ENCODE data around the gene KRT27. TPM values are rescaled to one million over a fixed set of nuclear protein-coding genes. Genes with fewer than 3 reads are reported as not detected.

Gene KRT27
- total RNA-seq, 1 donor from 2014 or later: not detected

DNA sequence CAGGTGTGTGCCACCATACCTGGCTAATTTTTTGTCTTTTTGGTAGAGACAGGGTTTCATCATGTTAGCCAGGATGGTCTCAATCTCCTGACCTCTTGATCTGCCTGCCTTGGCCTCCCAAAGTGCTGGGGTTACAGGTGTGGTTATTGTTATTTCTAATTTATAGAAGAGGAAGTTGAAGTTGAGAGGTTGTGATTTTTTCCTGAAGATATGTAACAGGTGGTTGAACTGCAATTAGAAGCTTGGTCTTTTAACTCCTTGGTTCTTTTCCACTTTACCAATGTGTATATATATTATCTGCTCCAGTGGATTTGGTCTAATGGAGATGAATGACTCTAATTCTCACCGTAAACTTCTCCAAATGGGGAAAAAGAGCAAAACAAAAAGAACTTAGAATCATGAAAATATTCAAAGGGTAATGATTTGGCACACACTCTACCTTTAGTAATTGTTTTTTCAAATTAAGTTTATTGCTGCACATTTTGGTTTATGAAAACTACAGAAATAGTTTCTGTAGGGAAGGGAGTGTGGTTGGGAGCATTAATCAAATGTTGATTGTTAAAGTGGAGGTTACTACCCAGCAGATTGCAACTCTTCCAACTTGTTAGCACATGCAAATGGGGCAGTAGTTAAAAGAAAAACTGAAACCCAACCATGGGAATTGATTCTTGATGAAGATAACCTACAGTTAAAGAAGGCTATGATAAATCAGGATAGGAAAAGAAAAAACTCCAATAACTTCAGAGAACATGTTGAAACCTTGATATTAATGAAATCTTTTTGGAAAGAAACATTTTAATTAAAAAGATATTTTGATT is 41.9 kb upstream of the KRT27 start:
- no peak overlapping the region for H3K27ac ChIP-seq (ENCODE audit: low read depth, low read length)
- H3K9me3 ChIP-seq (ENCODE audit: insufficient read depth, low read depth, low read length): no peaks in the 10 kb centered on the region
- H3K4me2 ChIP-seq (ENCODE audit: low read length): no peak overlapping the region
- FAIRE-seq (no peak), DNase-seq (ENCODE audit: low read depth) (no peak)
- no peak overlapping the region for H3K9ac ChIP-seq (ENCODE audit: low read length)
- peaks cover 7% of the 10 kb centered on the region for H3K4me1 ChIP-seq (ENCODE audit: insufficient read depth, low read length)
- H3K79me2 ChIP-seq (ENCODE audit: insufficient read depth, low read length): peaks cover 28% of the 10 kb centered on the region
- no peaks in the 10 kb centered on the region for H3K36me3 ChIP-seq (ENCODE audit: insufficient read depth, low read length)
- H2AFZ ChIP-seq (ENCODE audit: low read depth, low read length): no peak overlapping the region
- H3K36me3 Mint-ChIP-seq (ENCODE audit: low read depth, unreplicated experiment): peaks cover 2% of the 10 kb centered on the region
- no peaks in the 10 kb centered on the region for H3K9me3 Mint-ChIP-seq (ENCODE audit: unreplicated experiment)
- H4K20me1 ChIP-seq (ENCODE audit: insufficient read depth, low read length): no peaks in the 10 kb centered on the region
- TF ChIP-seq, protein P1, sequence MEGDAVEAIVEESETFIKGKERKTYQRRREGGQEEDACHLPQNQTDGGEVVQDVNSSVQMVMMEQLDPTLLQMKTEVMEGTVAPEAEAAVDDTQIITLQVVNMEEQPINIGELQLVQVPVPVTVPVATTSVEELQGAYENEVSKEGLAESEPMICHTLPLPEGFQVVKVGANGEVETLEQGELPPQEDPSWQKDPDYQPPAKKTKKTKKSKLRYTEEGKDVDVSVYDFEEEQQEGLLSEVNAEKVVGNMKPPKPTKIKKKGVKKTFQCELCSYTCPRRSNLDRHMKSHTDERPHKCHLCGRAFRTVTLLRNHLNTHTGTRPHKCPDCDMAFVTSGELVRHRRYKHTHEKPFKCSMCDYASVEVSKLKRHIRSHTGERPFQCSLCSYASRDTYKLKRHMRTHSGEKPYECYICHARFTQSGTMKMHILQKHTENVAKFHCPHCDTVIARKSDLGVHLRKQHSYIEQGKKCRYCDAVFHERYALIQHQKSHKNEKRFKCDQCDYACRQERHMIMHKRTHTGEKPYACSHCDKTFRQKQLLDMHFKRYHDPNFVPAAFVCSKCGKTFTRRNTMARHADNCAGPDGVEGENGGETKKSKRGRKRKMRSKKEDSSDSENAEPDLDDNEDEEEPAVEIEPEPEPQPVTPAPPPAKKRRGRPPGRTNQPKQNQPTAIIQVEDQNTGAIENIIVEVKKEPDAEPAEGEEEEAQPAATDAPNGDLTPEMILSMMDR (IDR thresholded peaks at IDR 0.05; ENCODE audit: insufficient read depth, low read depth, low read length): no peak
- no peak for TF ChIP-seq EZH2 (IDR thresholded peaks at IDR 0.05; ENCODE audit: insufficient read depth, low read length)
- H3K27me3 ChIP-seq (ENCODE audit: insufficient read depth, low read length): no peaks in the 10 kb centered on the region
- H3K27me3 Mint-ChIP-seq (ENCODE audit: low read depth, unreplicated experiment): no peaks in the 10 kb centered on the region
- H3K4me3 ChIP-seq (ENCODE audit: insufficient read depth, low read depth, low read length): no peak overlapping the region
- no peak overlapping the region for H3K4me3 Mint-ChIP-seq (ENCODE audit: unreplicated experiment)
- H3K27ac Mint-ChIP-seq (ENCODE audit: unreplicated experiment): no peak overlapping the region
- H3K4me1 Mint-ChIP-seq (ENCODE audit: low read depth, unreplicated experiment): peaks cover 21% of the 10 kb centered on the region

DNA sequence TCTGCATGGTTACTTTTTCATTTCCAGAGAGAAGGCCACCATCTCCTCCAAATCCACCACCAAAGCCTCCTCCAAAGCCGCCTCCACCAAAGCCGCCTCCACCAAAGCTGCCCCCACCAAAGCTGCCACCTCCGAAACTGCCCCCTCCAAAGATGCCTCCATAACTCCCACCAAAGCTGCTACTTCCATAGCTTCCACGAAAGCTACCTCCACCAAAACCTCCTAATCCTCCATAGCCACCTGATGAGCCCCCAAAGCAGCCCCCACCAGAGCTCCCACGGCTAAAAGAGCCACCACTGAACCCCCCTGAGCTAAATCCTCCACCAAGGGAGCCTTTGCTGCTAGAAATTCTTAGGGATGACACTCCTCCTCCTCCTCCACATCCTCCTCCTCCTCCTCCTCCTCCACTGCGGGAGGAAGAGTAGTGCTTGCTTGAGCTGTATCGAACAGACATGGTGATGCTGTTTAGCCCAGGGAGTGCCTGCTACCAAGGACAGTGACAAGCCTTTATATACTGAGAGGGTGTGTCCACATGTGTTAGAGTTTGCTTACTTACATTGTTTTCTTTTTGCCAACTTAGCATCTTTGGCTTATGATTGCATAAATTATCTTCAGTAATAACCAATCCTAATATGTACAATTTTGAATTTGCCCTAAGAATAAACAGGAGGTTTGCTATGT is 39.9 kb upstream of the KRT27 start, which contains the start of gene KRT10:
Gene KRT10, minus strand, starts transcription at position 483 of the 681 bp plus-strand sequence. Its CDS starts 29 bp downstream, at position 454.
- Histone ChIP-seq H2AFZ (ENCODE audit: low read depth, low read length) (no peak within 1 kb of the TSS), H4K20me1 (ENCODE audit: insufficient read depth, low read length) (no peaks in the 10 kb centered on the region), H3K4me3 (ENCODE audit: insufficient read depth, low read depth, low read length) (no peak within 1 kb of the TSS), H3K36me3 (ENCODE audit: insufficient read depth, low read length) (peaks cover 6% of the 10 kb centered on the region), H3K9ac (ENCODE audit: low read length) (no peak within 1 kb of the TSS), H3K79me2 (ENCODE audit: insufficient read depth, low read length) (peaks cover 41% of the 10 kb centered on the region), H3K4me1 (ENCODE audit: insufficient read depth, low read length) (peaks cover 7% of the 10 kb centered on the region), H3K27me3 (ENCODE audit: insufficient read depth, low read length) (no peaks in the 10 kb centered on the region), H3K9me3 (ENCODE audit: insufficient read depth, low read depth, low read length) (no peaks in the 10 kb centered on the region), H3K27ac (ENCODE audit: low read depth, low read length) (no peak within 1 kb of the TSS), H3K4me2 (ENCODE audit: low read length) (no peak within 1 kb of the TSS)
- Mint-ChIP-seq H3K4me1 (ENCODE audit: low read depth, unreplicated experiment) (peaks cover 15% of the 10 kb centered on the region), H3K27me3 (ENCODE audit: low read depth, unreplicated experiment) (no peaks in the 10 kb centered on the region), H3K4me3 (ENCODE audit: unreplicated experiment) (no peak within 1 kb of the TSS), H3K9me3 (ENCODE audit: unreplicated experiment) (no peaks in the 10 kb centered on the region), H3K27ac (ENCODE audit: unreplicated experiment) (no peak within 1 kb of the TSS), H3K36me3 (ENCODE audit: low read depth, unreplicated experiment) (no peaks in the 10 kb centered on the region)
- TF ChIP-seq, protein P1 (IDR thresholded peaks at IDR 0.05; ENCODE audit: insufficient read depth, low read depth, low read length): no peak
- TF ChIP-seq EZH2 (IDR thresholded peaks at IDR 0.05; ENCODE audit: insufficient read depth, low read length): no peak
- FAIRE-seq: no peak
- no peak for DNase-seq (ENCODE audit: low read depth)
